C4-2B (cell line): ENCODE data around the gene HADH.

Source experiments
- CTCF ChIP-seq: fragments of 450-650 bp; conservative IDR thresholded peaks from 2 replicates; pipeline ENCODE4 v1.5.1; 2017; ENCODE audit warnings: mild to moderate bottlenecking
- ZFX ChIP-seq: fragments of 450-650 bp; IDR thresholded peaks from 2 replicates; pipeline ENCODE4 v1.6.1; 2017

GRCh38 chr4:107974523-107974922, 15.2 kb upstream of the HADH start:
- TF ChIP-seq CTCF (no peak), ZFX (no peak)
